D341Med (cell line): Measurements from ENCODE around the gene FOXJ1.
"Not testable (repeated sequence)": the region's sequence is repeated elsewhere in the genome, so short reads cannot be mapped to it uniquely, and the experiment has no call there.

Source experiments
- DNase-seq: peaks from one replicate; pipeline ENCODE4 v3.0.0; 2012; ENCODE audit warnings: low spot score

Gene FOXJ1

GRCh38 chr17:76141212-76142038 is at the start of gene FOXJ1:
TSS of gene FOXJ1 (minus strand) at chr17:76141245. CDS start at chr17:76140395, 850 bp downstream.
- DNase-seq: peak; percentile 100

- no peak for DNase-seq
These were observed 48.7 kb upstream of the FOXJ1 start for GRCh38 chr17:76189741-76190140.

- DNase-seq: no peak
These were observed 48.2 kb upstream of the FOXJ1 start for GRCh38 chr17:76189247-76189646.

GRCh38 chr17:76188213-76189016 is 47.4 kb upstream of the FOXJ1 start:
- no peak for DNase-seq

- not testable (repeated sequence) for DNase-seq
These were observed 45.7 kb upstream of the FOXJ1 start for GRCh38 chr17:76186774-76187173.

GRCh38 chr17:76184290-76184689 is 43.2 kb upstream of the FOXJ1 start:
- no peak for DNase-seq

- DNase-seq: peak; percentile 93
These were observed 41.1 kb upstream of the FOXJ1 start for GRCh38 chr17:76182016-76182764.

GRCh38 chr17:76179496-76180467 is 38.7 kb upstream of the FOXJ1 start:
- no peak for DNase-seq

GRCh38 chr17:76178124-76178523 is 37.1 kb upstream of the FOXJ1 start:
- DNase-seq: no peak

GRCh38 chr17:76176701-76177574 is 35.9 kb upstream of the FOXJ1 start:
- DNase-seq: no peak

GRCh38 chr17:76174037-76174436 is 33.0 kb upstream of the FOXJ1 start:
- no peak for DNase-seq

GRCh38 chr17:76173474-76173873 is 32.4 kb upstream of the FOXJ1 start:
- no peak for DNase-seq

- DNase-seq: no peak
These were observed 30.7 kb upstream of the FOXJ1 start for GRCh38 chr17:76171706-76172105.

GRCh38 chr17:76170114-76170513 is 29.1 kb upstream of the FOXJ1 start:
- no peak for DNase-seq

GRCh38 chr17:76166906-76167305 is 25.9 kb upstream of the FOXJ1 start:
- DNase-seq: no peak

- no peak for DNase-seq
These were observed 25.1 kb upstream of the FOXJ1 start for GRCh38 chr17:76166168-76166567.

GRCh38 chr17:76164331-76164730 is 23.3 kb upstream of the FOXJ1 start:
- DNase-seq: no peak

GRCh38 chr17:76163919-76164318 is 22.9 kb upstream of the FOXJ1 start:
- no peak for DNase-seq

- no peak for DNase-seq
These were observed 20.7 kb upstream of the FOXJ1 start for GRCh38 chr17:76161619-76162266.
